Activated effector memory CD4-positive, alpha-beta T cell treated with Interleukin-2 at 50 U/mL for 16 hours (primary cell): Measurements from ENCODE around the gene STK10.
"Not testable (repeated sequence)": the region's sequence is repeated elsewhere in the genome, so short reads cannot be mapped to it uniquely, and the experiment has no call there.

ENCODE experiments used
- DNase-seq: peaks from one replicate; pipeline ENCODE4 v3.0.0-alpha.2; 2020

Gene STK10

DNA sequence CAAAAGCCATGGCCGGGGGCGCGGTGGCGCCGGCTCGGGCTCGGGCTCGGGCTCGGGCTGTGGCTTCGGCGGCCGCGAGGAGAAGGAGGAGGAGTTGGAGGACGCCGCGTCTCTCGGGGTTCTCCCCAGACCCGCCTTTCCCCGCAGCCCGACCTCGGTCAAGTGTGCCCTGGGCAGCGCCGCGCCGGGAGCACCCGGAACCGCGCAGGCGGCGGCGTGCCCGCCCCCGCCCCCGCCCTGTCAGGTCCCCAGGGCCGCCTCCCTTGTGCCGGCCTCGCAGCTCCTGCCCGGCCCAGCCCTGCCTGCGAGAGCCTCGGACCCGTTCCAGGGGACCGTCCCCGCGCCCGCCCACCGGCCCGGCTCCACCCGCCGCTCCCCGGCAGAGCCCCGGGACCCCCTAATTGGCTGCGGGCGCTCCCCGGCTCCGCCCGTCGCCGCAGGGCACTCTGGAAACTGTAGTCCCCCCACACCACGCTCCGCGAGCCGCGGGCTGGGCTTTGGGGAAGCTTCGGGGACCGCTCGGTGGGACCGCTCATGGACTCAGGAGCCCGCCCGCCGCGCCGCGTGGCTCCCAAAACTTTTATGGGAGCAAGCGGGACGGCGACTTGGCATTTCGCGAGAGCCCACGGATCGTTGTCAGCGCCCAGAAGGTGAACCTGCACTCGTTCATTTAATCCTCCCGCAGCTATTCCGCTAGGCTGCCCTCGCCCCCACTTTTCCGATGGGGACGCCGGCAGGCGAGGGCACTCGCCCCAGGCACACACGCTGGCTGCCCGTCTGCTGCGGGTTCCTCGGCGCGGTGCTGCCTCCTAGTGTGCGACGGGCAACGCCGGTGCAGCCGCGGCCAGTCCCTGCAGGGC, at the start of gene STK10:
STK10 (minus strand) TSS at position 192 of the 860 bp plus-strand sequence; CDS start at position 10, 182 bp downstream.
- DNase-seq, result peak; percentile 82

GRCh38 chr5:172235827-172236736, 48.1 kb upstream of the STK10 start:
- no peak for DNase-seq

DNA sequence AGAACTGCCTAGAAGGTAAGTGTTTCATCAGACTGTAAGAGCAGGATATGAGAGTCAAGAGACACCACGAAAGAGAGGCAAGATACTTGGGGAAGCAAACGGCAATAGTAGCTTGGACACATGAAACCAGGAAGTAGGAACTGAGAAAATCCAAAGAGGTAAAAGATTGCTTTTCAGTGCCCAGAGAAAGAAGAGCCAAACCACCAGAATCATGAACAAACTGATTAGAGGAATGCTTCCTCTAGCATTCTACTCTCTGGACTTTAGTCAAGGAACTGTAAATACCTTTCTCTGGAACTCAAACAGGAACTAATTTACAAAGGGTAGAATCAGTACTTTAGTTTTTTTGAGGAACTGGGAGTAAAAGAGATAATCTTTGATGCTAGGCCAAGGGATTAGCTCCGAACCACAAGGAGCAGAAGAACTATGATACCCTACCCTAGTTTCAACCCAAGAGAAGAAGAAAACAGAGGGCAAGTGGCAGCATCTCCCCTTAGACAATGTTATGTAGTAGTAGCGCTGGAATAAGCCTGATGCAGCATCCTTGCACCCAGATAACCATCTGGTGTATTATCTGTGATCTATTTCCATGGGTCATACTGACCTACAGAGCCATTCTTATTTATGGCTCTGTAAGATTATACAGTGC, 47.2 kb upstream of the STK10 start:
- no peak for DNase-seq

GRCh38 chr5:172234031-172234430, 46.0 kb upstream of the STK10 start:
- DNase-seq, result no peak

- DNase-seq, result no peak
Measured at GRCh38 chr5:172229904-172230303, 41.9 kb upstream of the STK10 start.

- DNase-seq, result no peak
Measured at GRCh38 chr5:172224996-172225395, 37.0 kb upstream of the STK10 start.

DNA sequence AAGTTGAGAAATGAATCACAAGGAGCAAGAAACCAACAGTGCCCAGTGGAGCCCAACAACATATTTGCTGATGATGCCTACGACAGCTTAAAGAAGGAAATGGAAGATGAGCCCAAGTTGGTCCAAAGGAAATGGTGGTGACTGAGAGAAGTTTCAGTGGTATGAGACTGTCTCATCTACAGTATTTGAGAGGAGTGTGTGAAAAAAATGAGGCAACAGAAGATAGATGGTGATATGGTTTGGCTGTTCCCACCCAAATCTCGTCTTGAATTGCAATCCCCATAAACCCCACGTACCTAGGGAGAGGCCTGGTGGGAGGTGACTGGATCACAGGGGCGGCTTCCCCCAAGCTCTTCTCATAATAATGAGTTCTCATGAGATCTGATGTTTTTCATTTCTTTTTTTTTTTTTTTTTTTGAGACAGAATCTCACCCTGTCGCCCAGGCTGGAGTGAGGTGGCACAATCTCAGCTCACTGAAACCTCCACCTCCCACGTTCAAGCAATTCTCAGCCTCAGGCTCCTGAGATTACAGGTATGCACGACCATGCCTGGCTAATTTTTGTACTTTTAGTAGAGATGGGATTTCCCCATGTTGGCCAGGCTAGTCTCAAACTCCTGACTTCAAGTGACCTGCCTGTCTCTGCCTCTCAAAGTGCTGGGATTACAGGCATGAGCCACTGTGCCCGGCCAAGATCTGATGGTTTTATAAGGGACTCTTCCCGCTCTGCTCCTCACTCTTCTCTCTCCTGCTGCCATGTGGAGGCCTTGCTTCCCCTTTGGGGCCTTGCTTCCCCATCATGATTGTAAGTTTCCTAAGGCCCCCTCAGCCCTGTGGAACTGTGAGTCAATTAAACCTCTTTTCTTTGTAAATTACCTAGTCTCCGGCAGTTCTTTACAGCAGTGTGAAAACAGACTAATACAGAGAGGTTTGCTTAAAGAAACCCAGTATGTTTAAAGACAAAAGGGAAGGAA, 36.2 kb upstream of the STK10 start:
- DNase-seq, result no peak

DNA sequence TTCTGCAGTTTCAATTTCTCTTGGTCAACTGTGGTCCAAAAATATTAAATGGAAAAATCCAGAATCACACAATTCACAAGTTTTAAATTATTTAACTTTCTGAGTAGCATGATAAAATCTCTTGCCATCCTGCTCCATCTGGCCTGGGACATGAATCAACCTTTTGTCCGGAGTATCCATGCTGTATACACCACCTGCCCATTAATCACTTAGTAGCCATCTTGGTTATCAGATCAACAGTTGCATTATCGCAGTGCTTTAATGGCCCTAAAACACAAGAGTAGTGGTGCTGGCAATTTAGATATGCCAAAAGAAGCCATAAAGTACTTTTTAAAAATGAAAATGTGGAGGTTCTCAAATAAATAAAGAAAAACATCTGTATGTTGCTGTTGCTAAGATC, 31.3 kb upstream of the STK10 start:
- no peak for DNase-seq

GRCh38 chr5:172216345-172216744, 28.3 kb upstream of the STK10 start:
- DNase-seq, result no peak

DNA sequence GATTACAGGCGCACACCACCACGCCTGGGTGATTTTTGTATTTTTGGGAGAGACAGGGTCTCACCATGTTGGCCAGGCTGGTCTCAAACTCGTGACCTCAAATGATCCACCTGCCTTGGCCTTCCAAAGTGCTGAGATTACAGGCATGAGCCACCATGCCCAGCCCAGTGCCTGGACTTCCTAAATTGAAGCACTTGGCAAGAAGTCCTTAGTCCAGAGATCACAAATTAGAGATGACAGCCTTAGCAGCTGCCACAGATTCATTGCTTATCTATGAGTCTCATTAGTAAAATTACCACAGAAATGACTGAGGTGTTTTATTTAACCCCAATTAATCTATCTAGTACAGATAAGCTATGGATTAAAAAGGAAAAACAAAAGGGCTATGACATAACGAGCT, 25.1 kb upstream of the STK10 start:
- no peak for DNase-seq

- DNase-seq, result no peak
Measured at GRCh38 chr5:172211676-172212075, 23.7 kb upstream of the STK10 start.

GRCh38 chr5:172209714-172210113, 21.7 kb upstream of the STK10 start:
- no peak for DNase-seq

- no peak for DNase-seq
Measured at GRCh38 chr5:172207511-172207910, 19.5 kb upstream of the STK10 start.

GRCh38 chr5:172205984-172206383, 18.0 kb upstream of the STK10 start:
- not testable (repeated sequence) for DNase-seq

DNA sequence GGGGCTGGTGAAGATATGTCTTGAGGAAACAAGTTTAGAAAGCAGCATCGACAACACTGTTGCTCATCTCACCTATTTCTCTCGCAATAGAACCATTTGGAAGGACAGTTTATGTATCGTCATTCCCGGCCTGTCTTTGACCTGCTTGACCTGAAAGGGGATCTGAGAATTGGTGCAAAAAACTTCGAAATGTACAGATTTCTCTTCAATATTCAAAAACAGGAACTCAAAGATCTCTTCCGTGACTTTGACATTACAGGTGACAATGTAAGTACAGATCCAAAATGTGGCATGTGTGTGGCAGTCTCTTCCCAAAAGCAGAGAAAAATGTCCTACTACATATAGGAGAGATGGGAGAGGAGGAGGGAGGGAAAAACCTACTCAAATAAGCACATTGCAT, 12.5 kb upstream of the STK10 start:
- no peak for DNase-seq

- DNase-seq, result no peak
Measured at GRCh38 chr5:172199446-172199845, 11.4 kb upstream of the STK10 start.

- not testable (repeated sequence) for DNase-seq
Measured at GRCh38 chr5:172197775-172198174, 9.8 kb upstream of the STK10 start.

DNA sequence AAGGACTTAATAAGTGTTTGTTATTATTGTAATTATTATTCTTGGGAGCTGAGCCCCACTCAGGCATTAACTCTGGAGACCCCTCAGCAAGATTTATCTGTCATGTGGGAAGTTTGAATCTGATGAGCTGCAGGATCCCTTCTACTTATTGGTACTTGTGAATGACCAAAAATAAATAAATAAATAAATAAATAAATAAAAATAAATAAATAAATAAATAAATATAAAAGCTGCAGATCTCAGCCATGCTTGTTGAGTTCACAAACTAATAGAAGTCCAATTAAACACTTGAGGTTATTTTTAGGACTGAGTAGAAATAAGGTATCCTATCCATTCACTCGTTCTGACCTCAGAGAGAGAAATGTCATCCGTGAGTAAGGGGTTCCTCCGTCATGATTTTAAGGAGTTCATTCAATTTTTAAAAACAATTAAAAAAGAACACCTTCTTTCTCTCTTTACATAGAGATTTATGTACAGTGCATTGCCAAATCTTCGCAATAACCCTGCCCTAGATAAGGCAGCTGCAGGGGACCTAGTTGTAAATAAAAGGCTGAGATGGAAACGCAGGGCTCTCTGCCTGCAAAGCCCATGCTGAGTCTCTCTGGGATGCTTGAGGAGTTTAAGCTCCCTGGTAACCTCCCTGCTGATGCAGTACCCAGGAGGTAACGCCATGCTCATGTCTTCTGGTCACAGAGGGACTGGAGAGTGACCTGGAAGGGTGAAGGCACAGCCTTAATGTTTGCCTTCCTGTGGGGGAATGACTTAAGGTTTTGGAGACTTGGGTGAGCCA, 7.2 kb upstream of the STK10 start:
- DNase-seq, result no peak

GRCh38 chr5:172193872-172194271, 5.8 kb upstream of the STK10 start, which contains the start of gene EFCAB9:
Gene EFCAB9 (plus strand): TSS chr5:172194172. CDS start chr5:172194173, 1 bp downstream.
- no peak for DNase-seq

- DNase-seq, result no peak
Measured at GRCh38 chr5:172189693-172190296, 1.8 kb upstream of the STK10 start.
